SK-N-SH (cell line): ENCODE data around the gene CIITA.
A peak's percentile ranks its signal among the peaks of the same experiment; 100 is the strongest.

Experiments used
- CTCF ChIP-seq: fragments of 200-600 bp; sonication (generic); IDR thresholded peaks from 2 replicates; pipeline ENCODE4 v1.6.1; 2017; ENCODE audit warnings: antibody characterized with exemption, mild to moderate bottlenecking, moderate library complexity
- EP300 ChIP-seq, 2 experiments: IDR thresholded peaks; 2 replicates each; pipeline versions ENCODE4 v1.4.0 to v1.6.1; 2012; ENCODE audit warnings: borderline replicate concordance in 1 of 2, low read depth in 1 of 2, low read length in 1 of 2
- FOXJ3 ChIP-seq: sonication (generic); formaldehyde crosslinking; IDR thresholded peaks from 2 replicates; pipeline ENCODE4 v1.5.1; 2020; ENCODE audit warnings: mild to moderate bottlenecking, missing genetic modification reagents
- GATA2 ChIP-seq: sonication (generic); formaldehyde crosslinking; IDR thresholded peaks from 2 replicates; pipeline ENCODE4 v1.5.0; 2020; ENCODE audit warnings: mild to moderate bottlenecking, missing genetic modification reagents
- IRF3 ChIP-seq: fragments of 150-350 bp; IDR thresholded peaks from 2 replicates; pipeline ENCODE4 v1.6.1; 2016; ENCODE audit warnings: mild to moderate bottlenecking, low read depth, low read length
- MAX ChIP-seq: IDR thresholded peaks from 2 replicates; pipeline ENCODE4 v1.4.0; 2012; ENCODE audit warnings: low read depth
- POLR2AphosphoS5 ChIP-seq: IDR thresholded peaks from 2 replicates; pipeline ENCODE4 v1.6.1; 2012; ENCODE audit warnings: low read depth, low read length
- REST ChIP-seq: IDR thresholded peaks from 2 replicates; pipeline ENCODE4 v1.6.1; 2012; ENCODE audit warnings: mild to moderate bottlenecking, low read depth, low read length, moderate library complexity
- RFX5 ChIP-seq: IDR thresholded peaks from 2 replicates; pipeline ENCODE4 v1.6.1; 2012; ENCODE audit warnings: mild to moderate bottlenecking, improper control_type of control experiment, low read length
- TAF1 ChIP-seq: IDR thresholded peaks from 2 replicates; pipeline ENCODE4 v1.6.1; 2012; ENCODE audit warnings: low read depth, mild to moderate bottlenecking, low read length, moderate library complexity, borderline replicate concordance
- TCF12 ChIP-seq: IDR thresholded peaks from 2 replicates; pipeline ENCODE4 v1.4.0; 2012

GRCh38 chr16:10944249-10945064 lies 67.5 kb downstream of the CIITA start, which contains the start of gene CLEC16A:
- no peak for TF ChIP-seq GATA2 (CRISPR knock-in tag)
- no peak; the same call in 1 of the 2 replicates for TF ChIP-seq CTCF
- no peak for TF ChIP-seq IRF3
- peak; percentile 82; the same call in 1 of the 2 replicates for TF ChIP-seq TAF1
- TF ChIP-seq MAX = no peak
- TF ChIP-seq REST = no peak
- TF ChIP-seq RFX5 = no peak
- TF ChIP-seq TCF12 = no peak; the same call in 1 of the 2 replicates
- no peak; a peak in 1 of 4 replicates for TF ChIP-seq EP300 (IDR thresholded peaks at IDR 0.05; ENCODE audit: borderline replicate concordance in 1 of 2, low read depth in 1 of 2, low read length in 1 of 2)
- TF ChIP-seq FOXJ3 = no peak
- no peak; the same call in none of the 2 replicates for TF ChIP-seq POLR2AphosphoS5
